ENCODE data around the gene PIEZO2.
"Not testable (repeated sequence)": the region's sequence is repeated elsewhere in the genome, so short reads cannot be mapped to it uniquely, and the experiment has no call there.

Gene PIEZO2

GRCh38 chr18:11149441-11150270 lies at the start of gene PIEZO2:
Gene PIEZO2, minus strand, starts transcription at chr18:11149569. Its CDS starts 981 bp downstream, at chr18:11148588.
- DNase-seq: no peak

GRCh38 chr18:11183637-11184036 lies 34.3 kb upstream of the PIEZO2 start:
- no peak for DNase-seq

- not testable (repeated sequence) for DNase-seq
These were observed 32.3 kb upstream of the PIEZO2 start for GRCh38 chr18:11181629-11182028.

GRCh38 chr18:11179959-11180519 lies 30.7 kb upstream of the PIEZO2 start:
- no peak for DNase-seq

GRCh38 chr18:11178951-11179549 lies 29.7 kb upstream of the PIEZO2 start:
- DNase-seq: no peak

- DNase-seq: no peak
These were observed 28.0 kb upstream of the PIEZO2 start for GRCh38 chr18:11177382-11177781.

GRCh38 chr18:11176481-11176881 lies 27.1 kb upstream of the PIEZO2 start:
- DNase-seq: no peak

GRCh38 chr18:11175266-11175979 lies 26.1 kb upstream of the PIEZO2 start:
- no peak for DNase-seq

GRCh38 chr18:11174179-11174578 lies 24.8 kb upstream of the PIEZO2 start:
- not testable (repeated sequence) for DNase-seq

GRCh38 chr18:11167778-11168177 lies 18.4 kb upstream of the PIEZO2 start:
- no peak for DNase-seq

- DNase-seq: no peak
These were observed 16.6 kb upstream of the PIEZO2 start for GRCh38 chr18:11165952-11166351.

GRCh38 chr18:11165138-11165537 lies 15.8 kb upstream of the PIEZO2 start:
- no peak for DNase-seq

- no peak for DNase-seq
These were observed 14.3 kb upstream of the PIEZO2 start for GRCh38 chr18:11163665-11164064.

GRCh38 chr18:11162889-11163288 lies 13.5 kb upstream of the PIEZO2 start:
- no peak for DNase-seq

- DNase-seq: no peak
These were observed 13.1 kb upstream of the PIEZO2 start for GRCh38 chr18:11162462-11162861.

GRCh38 chr18:11160313-11160712 lies 10.9 kb upstream of the PIEZO2 start:
- DNase-seq: no peak

GRCh38 chr18:11159844-11160243 lies 10.5 kb upstream of the PIEZO2 start:
- DNase-seq: no peak

GRCh38 chr18:11156978-11157377 lies 7.6 kb upstream of the PIEZO2 start:
- no peak for DNase-seq

- DNase-seq: no peak
These were observed 5.8 kb upstream of the PIEZO2 start for GRCh38 chr18:11155034-11155759.

- no peak for DNase-seq
These were observed 5.1 kb upstream of the PIEZO2 start for GRCh38 chr18:11154368-11154989.

GRCh38 chr18:11153097-11153496 lies 3.7 kb upstream of the PIEZO2 start:
- DNase-seq: no peak

GRCh38 chr18:11150271-11150615 lies 874 bp upstream of the PIEZO2 start:
- DNase-seq: no peak

Data from 8988T (cell line).